ENCODE measurements around the gene FAM53B.
A peak's percentile ranks its signal among the peaks of the same experiment; 100 is the strongest.
"Not testable (repeated sequence)": the region's sequence is repeated elsewhere in the genome, so short reads cannot be mapped to it uniquely, and the experiment has no call there.

FAM53B gene

DNA sequence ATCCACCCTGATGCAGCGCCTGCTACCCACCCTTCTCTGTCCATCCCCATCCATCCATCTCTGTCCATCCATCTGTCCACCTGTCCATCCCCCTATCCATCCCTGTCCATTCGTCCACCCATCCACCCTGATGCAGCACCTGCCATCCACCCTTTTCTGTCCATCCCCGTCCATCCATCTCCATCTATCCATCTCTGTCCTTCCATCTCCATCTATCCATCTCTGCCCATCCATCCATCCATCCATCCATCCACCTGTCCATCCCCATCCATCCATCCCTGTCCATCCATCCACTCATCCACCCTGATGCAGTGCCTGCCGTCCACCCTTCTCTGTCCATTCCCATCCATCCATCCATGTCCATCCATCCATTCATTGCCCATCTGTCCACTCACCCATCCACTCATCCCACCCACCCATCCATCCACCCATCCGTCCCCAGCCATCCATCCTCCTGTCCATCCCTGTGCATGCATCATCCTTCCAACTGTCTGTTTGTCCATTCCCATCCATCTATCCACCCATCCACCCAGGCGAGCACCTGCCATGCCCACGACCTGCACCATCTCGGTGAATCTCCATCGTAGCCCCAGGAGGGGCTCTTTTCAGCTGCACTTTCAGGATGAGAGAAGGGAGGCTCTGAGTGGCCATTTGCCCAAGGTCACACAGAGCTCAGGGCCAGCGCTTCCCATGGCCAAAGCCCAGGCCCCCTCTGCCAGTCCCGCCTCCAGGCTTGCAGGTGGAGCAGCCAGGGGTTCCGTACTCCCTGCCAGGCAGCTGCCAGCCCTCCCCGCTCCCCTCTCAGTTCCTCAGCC is 145.2 kb downstream of the FAM53B start:
- DNase-seq (ENCODE audit: low spot score): no peak

DNA sequence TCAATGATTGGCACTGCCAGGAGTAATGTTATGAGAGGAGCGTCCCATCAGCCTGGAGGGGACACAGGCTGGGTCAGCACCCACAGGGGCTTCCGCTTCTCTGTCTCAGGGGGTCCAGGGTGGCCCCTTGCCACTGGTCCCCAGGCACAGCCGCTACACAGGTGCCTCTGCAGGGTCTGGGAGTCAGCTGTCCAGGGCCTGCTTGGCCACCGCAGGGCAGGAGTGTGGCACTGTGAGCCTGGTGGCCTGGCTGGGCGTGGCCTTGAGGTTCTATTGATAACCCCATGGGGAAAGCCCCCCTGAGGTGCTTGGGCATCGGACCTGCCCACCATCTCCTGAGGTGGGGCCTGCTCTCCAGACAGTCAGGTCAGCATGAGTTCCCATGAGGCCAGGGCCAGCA is 146.0 kb downstream of the FAM53B start:
- DNase-seq (ENCODE audit: low spot score): no peak

DNA sequence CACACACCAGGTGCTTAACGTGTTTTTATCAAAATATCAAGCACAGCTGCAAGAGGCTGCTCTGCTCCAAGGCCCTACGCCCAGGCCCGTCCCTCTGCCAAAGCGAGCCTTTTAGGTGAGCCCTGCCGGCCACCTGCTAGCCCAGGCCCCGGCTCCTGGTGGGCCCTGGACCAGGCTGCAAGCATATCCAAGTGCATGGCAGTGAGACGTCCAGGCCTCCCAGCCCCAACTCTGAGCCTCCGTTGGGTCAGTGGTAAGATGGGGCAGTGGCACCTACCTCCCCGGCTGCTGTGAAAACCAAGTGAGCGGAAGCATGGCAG is 146.4 kb downstream of the FAM53B start:
- no peak for DNase-seq (ENCODE audit: low spot score)

DNA sequence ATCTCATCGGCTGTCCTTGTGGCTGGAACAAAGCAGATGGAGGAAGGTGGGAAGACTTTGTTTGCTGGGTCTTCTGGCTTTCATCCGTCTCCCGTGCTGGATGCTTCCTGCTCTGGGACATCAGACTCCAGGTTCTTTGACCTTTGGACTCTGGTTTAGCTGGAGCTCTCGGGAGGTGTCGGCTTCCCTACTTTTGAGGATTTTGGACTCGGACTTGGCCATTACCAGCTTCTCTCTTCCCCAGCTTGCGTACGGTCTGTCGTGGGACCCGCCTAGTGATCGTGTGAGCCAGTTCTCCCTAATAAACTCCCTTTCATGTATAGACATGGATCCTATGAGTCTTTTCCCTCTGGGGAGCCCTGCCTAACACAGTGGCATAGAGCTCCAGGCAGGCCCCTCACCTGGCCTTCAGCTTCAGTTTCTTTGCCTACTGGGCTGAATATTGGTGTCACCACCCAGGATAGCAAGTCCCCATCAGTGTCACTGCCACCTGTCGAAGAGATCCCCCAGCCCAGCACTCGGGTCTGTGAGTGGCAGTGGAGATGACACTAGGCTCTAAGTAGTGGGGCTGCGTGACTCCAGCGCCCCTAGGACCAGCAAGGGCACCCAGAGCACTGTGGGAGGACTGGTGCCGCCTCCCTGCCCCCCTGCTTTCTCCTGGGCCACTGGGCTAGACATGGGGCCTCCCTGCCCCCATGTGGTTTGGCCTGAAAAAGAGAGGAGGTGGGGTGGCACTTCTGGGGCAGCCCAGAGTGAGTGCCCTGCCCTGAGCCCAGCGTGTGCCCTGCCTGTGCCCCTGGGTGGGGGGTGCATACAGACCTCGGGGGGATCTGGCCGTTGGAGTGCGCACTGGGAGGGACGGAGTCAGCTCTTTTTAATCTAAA is 147.0 kb downstream of the FAM53B start:
- no peak for DNase-seq (ENCODE audit: low spot score)

DNA sequence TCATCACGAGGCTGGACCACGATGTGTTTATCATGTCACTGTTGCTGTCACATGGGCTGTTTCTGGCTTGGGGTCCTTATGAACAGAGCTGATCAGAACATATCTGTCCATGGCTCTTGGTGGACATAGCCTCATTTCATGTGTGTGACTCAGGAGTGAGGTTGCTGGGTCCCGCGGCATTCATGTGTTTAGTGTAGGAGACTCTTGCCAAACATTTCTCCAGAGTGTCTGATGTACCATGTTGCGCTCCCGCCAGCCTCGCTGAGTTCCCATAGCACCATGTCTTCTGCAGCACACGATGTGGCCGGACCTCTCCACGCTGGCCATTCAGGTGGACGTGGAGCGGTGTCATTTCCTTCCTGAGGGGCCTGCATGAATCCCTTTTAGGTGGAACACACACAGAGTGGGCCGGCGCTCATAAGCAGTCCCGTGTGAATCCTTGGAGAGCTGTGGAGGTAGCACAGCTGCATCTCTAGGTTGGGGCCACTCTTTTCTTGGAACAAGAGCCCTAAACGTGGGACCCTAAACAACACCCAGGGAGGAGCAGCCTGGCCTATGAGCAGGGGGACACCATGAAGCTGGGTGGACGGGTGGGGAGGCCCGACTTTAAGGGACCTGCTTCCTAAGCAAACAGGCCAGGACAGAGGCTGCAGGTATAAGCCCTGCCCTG is 147.9 kb downstream of the FAM53B start:
- no peak for DNase-seq (ENCODE audit: low spot score)

DNA sequence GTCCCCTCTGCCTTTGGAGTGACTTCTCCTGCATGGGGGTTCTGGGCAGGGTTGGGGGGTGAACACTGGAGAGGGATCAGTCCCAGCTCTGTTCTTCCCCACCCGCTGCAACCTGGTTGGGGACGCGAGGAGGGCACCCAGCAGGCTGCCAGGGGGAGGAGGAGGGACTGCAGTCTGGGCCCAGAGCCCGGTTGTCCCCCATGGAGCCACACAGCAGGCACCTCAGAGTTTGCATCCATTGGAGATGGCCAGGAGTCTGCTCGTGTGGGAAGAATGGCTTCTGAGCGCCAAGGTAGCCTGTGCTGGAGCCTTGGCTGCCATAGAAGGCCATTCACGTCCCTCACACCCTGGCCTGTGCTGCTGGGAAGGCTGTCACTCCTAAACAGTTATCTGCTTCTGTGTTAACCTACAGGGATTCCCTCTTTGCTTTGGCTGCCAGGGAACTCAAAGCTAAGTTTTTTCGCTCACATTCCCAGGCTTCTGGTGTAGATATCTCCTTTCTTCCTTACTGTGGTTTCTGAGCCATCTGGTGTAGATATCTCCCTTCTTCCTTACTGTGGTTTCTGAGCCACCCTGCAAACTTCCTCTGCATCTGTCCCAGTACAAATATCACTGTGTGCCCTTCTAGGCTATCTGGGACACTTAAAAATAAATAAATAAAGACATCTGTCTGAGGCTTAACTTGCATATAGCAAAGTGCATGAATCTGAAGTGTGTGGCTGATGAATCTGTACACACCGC is 148.9 kb downstream of the FAM53B start:
- DNase-seq (ENCODE audit: low spot score): no peak

DNA sequence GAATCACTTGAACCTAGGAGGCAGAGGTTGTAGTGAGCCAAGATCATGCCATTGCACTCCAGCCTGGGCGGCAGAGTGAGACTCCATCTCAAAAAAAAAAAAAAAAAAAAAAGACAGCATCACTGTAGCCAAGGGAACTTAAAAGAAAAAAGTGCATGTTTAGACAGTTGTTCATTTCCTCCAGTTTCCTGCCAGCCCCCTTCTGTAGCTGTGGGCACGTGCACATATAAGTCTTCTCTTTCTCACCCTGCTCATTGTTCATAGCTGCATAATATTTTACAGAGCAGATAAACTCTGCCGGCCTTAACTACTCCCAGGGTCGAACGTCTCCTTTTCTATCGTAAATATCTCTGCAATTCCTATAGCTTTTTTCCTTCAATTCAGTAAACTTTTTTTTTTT is 149.9 kb downstream of the FAM53B start:
- no peak for DNase-seq (ENCODE audit: low spot score)

DNA sequence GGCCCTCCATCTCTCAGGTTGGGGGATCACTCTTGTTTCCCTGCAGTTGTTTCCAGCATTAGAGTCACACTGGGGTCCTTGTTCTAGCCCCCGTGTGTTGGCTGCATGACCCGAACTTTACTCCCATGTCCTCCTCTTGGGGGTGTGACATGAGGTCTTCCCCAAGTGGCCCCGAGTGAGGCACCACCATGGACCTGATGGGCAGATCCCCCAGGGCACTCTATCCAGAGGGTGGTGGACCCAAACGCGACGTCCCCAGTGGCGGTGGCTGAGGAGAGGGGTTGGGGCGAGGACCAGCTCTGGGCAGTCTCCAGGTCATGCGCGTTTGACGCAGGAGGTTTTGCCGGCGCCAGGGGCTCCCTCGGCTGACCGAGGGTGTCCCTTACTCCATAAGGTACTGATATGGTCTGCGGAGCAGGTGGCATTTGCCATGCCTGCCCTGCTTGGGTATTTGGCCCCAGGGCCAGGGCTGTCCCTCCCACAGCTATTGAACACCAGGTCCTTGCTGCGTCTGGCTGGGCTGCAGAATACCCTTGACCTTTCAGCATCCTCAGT is 150.7 kb downstream of the FAM53B start:
- DNase-seq (ENCODE audit: low spot score): no peak

DNA sequence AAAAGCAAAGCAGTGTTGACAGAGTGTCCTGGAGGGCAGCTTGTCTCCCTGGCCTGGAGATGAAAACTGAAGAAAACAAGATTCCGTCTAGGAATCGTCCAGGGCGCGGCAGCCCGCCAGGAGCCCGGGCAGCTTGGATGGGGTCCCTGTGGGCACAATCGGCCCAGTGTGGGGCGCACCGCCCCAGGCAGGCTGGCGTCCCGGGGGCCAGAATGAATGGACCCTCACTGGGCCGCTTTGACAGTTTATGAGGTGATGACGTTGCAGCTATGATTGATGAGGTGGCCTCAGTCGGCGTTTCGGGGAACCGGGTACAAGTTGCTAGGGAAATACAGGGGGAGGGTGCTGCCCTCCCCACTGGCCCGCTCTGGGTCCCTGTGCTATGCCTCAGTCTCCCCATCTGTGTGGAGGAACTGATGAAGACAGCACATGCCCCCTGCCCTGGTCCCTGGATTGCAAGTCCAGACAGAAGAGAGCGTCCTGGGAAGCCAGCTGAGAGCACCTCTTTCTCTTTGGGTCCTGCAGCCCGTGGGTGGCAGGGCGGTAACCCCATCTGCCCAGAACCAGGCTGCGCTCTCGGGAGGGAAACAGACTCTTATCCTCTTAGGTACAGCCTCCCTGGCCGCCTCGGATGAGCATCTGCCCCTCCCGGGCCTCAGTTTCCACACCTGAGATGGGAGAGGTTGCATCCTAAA is 151.3 kb downstream of the FAM53B start:
- no peak for DNase-seq (ENCODE audit: low spot score)

DNA sequence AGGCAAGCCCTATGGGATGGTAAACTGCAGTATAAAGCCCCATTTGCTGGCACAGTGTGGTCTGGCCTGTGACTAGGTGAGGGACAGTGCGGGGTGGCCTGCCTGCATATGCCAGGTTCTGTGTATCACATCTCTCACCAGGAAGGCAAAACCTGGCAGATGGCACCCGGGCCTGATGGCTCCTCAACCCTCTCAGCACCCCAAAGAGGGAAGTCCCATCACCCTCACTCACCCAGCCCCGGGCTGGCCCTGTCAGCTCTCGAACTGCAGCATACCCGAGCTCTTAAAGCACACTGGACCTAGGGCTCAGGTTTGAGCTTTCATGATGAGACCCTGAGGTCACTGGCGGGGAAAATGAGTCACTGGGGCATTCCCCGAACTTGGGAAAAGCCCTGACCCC is 152.1 kb downstream of the FAM53B start:
- no peak for DNase-seq (ENCODE audit: low spot score)

DNA sequence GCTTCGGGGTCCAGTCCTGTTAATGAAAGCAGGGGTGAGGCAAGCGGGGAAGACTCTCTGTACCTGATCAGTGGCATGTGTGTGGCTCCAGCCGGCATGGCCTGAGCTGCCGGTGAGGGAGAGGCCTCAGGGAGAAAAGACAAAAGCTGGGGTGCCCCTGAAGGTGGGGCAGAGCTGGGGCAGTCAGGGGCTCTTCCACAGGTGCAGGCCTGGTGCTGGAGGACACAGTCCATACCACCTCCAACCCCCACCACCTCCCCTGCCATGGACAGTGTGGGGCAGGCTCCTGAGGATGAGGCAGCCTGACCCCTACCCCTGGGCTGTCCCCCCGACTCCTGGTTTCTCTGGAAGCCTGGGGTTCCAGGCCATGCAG is 153.1 kb downstream of the FAM53B start:
- no peak for DNase-seq (ENCODE audit: low spot score)

DNA sequence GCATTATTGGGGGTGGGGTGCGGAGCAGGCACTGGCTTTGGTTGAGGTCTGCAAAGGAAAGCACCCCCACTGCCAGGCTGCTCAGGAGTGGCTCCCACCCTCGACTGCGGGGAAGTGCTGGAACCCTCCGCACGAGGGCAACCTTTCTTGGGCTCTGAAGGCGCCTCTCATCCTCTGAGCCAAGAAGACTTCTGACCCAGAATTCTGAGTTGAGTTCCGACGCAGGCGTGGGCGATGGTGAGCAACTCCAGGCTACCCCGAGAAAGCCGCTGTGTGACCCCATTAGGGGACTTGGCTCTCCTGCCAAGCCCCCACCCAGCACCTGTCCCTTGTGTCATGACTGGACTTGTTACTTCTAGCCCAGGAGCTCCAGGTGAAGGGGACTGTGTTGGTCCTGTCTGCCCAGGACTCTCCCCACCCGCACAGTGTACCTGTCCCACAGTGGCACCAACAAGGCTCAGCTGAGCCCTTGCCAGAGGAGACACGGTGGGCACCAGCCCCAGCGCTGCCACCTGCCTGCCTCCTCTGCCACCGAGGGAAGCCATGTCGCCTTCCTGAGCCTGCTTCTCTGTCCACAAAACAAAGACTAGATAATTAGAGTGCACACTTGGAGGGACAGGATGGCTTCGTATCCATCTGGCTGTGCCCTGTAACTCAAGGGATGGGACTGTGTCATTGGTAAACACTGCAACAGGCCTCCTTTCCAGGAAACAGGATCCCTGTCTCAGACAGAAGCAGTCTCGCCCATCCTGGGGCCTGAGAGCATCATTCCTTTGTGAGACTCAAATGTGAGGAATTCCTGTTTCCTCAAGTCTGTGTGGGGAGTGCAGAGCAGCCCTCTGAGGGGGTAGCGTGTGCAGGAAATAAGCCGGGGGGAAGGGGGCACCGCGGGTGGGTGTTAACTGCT is 153.7 kb downstream of the FAM53B start:
- no peak for DNase-seq (ENCODE audit: low spot score)

DNA sequence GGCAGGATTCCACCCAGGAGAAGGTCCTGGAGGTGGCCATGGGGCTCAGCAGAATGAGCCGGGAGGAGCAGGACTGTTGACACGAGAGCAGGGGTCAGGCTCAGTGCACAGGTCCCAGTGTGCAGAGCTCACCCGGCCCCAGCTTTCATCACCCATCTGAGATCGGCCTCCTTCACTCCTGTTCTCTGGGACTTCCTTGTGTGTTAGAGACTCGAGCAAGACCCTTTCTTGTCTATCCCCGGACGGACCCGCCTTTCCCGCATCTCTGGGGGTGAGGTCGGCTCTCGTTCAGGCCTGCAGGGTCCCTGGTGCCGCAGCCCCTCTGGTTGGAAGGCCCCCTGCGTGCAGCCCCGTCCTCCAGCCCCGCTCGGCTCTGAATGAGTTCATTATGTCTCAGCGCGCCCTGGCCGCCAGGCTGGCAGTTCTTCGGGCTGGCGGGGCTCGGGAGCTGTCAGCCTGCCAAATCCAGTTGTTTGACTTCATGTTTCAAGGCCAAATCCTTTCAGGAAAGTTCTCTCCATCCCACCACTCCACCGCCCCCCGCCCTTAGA is 154.6 kb downstream of the FAM53B start:
- no peak for DNase-seq (ENCODE audit: low spot score)

DNA sequence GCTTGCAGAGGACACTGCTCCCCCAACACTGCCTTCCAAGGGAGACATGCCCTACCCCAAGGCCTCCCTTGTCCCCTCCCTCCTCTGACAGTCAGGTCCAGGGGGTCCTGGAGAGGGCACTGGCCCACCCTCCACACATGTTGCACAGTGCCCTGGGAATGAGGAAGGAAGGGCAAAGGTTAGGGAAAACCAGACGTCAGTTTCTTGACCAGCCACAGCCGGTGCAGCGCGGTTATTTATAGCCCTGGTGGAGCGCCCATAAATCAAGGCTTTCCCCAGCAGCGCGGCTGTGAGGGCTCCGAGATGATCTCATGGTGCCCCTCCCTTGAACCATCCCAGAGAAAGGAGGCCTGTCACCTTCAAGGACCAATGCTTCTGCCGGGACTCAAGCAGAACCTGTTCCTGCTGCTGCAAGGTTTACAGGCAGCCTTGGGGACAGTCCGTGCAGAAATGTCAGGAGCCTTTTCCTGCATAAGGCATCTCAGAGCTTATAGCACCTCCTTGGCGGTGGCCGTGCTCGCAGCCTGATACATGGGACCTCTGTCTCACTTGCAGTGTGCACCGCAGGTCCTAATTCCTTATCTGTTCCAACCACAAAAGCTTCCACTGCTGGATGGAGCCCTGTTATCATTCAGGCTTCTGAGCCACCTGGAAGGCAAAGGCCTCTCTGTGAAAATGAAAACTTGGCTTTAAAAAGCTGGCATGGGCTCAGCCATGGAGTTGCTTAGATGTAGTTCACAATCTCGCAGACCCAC is 155.3 kb downstream of the FAM53B start:
- peak; percentile 71 for DNase-seq (ENCODE audit: low spot score)

DNA sequence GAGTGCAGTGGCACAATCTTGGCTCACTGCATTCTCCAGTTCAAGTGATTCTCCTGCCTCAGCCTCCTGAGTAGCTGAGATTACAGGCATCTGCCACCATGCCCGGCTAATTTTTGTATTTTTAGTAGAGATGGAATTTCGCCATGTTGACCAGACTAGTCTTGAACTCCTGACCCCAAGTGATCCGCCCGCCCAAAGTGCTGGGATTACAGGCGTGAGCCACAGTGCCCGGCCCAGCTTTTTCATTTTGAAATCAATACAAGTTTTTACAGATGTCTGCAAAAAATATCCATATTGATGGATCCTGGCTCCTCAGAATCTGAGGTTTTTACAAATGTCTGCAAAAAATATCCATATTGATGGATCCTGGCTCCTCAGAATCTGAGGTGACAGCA is 155.8 kb downstream of the FAM53B start:
- not testable (repeated sequence) for DNase-seq (ENCODE audit: low spot score)

DNA sequence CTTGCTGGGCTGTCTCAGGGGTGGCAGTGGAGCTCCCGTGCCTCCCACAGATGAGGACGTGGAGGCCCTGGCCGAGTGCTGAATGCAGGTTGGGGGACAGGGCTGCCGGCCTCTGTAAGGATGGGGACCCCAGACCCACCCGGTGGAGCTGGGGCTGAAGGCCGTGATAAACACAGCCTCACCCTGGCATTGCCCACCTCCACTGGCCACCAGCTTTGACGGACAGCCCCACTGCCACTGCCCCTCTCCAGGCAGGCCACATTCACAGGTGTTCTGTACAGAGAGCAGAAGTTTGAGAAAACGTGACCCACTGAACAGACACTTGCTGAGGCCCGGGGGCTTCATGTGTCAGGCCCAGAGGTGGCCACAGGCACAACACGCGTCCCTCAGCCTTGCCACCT is 156.4 kb downstream of the FAM53B start:
- no peak for DNase-seq (ENCODE audit: low spot score)

DNA sequence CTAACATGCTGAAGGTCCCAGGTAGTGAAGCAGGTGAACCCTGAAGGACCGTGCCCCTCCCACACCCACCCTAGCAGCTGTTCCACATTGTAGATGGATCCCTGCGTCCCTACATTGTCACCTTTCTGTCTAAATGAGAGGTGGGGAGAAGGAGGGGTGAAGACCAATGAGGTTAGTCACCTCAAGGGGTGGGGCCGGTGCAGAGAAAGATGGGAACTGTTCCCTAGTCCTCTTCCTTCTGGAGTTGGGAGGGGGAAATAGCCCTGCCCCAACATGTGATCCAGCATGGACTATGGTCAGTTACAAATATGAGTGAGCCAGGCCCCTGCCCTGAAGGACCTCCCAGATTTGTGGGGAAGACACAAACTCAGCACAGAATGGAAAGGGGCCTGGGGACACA is 158.0 kb downstream of the FAM53B start:
- no peak for DNase-seq (ENCODE audit: low spot score)

DNA sequence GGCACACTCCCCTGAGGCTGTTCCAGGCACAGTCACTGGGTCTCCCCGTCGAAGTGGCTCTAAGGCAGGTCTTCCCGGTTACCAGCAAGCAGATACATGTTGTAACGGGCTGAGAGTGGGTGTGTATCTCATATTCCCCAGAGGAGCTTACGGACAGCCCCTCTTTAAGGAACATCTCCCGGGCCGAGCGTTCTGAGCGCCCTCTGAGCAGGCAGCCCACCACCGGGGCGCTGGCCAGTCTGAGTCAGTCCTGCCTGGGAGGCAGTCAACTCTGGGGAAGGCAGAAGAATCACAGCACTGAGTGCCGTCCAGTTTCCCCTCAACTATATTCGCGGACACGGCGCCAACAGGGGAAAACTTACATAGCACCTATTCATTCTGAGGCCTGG is 165.2 kb downstream of the FAM53B start:
- no peak for DNase-seq (ENCODE audit: low spot score)

Data from SK-N-DZ (cell line).